HG03064 (cell line): ENCODE measurements around the gene KRTDAP.

Source experiments
- ATAC-seq: cut with Tn5 transposase; IDR thresholded peaks from one replicate; pipeline ENCODE4 v1.9.1; 2021; ENCODE audit warnings: low read depth; ENCODE audit not compliant: unreplicated experiment

KRTDAP gene, protein sequence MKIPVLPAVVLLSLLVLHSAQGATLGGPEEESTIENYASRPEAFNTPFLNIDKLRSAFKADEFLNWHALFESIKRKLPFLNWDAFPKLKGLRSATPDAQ

DNA sequence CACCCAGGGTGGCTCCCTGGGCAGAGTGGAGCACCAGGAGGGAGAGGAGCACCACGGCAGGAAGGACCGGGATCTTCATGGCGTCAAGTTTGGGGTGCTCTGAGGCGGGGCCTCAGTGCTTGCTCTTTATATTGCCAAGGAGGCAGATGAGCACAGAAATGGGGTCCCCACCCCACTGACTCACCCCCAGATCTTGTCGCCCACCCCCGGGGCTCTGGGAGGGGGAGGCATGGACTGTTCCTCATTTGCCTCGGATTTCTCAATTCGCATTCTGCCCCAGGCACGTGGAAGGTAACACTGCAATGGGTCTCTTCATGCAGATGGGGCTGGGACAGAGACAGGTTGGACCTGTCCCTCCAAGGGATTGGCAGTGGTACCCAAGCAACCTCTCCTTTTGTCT is at the start of gene KRTDAP:
KRTDAP (minus strand) TSS at position 101 of the 400 bp plus-strand sequence; CDS start at position 79, 22 bp downstream.
- no peak for ATAC-seq

DNA sequence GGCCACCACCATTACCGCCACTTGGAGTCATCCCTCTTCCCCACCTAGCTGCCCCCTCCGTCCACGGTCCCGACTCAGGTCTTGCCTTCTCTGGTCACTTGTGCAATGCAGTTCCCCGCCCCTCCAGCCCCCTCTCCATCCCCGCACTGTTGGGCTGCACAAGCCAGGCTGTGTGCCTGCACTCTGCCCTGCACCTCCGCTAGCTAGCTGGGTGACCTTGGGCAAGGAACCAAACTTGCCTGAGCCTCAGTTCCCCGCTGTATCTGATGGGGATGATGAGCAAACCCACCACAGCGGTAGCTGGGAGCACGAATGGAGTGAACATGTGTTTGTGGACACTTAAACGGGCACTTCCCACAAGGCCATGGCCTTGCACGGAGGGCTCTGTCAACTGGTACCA is 49.6 kb upstream of the KRTDAP start:
- no peak for ATAC-seq

DNA sequence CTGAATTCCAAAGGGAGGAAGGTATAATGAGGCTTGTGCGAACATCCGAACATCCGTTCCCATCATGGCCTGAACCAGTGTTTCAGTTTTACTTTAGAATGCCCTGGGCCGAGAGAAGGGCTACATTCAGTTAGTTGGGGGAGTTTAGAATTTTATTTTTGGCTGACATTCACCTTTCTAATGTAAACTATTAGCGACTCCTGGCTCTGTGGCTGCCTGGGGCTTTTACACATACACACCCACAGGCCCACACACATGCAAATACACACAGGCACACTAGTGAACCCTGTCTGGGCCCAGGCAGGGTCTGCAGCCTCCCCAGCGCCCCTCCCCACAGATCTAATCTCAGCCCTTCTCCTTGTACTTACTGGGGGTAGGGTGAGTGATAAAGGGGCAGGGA is 49.0 kb upstream of the KRTDAP start:
- ATAC-seq, result no peak

DNA sequence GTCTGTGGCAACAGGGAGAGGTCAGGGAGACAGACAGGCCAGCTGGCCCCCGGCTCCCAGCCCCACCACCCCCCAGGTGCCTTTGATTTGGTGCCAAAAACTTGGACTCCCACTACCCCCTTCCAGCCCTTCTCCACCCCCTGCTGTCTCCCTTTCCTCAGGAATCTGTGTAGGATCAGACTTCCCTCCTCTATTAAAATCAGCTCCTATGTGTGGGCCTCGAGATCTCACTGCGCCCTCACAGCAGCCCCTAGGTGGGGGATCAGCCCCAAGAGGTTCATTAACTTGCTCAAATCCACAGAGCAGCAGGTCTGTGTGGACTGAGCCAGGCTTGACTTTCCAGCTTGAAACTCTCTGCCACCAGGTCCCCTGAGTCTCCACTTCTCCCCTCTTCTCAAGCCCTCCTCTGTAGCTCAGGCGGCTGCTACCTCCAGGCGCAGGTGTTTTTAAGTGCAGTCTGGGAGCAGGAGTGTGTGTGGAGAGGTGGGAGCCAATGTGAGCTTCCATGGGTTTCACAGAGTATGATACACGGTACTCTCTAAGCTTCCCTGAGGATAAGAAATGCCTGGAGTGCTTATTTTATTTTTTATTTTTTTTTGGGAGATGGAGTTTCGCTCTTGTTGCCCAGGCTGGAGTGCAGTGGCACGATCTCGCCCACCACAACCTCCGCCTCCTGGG is 44.7 kb upstream of the KRTDAP start:
- ATAC-seq, result no peak

DNA sequence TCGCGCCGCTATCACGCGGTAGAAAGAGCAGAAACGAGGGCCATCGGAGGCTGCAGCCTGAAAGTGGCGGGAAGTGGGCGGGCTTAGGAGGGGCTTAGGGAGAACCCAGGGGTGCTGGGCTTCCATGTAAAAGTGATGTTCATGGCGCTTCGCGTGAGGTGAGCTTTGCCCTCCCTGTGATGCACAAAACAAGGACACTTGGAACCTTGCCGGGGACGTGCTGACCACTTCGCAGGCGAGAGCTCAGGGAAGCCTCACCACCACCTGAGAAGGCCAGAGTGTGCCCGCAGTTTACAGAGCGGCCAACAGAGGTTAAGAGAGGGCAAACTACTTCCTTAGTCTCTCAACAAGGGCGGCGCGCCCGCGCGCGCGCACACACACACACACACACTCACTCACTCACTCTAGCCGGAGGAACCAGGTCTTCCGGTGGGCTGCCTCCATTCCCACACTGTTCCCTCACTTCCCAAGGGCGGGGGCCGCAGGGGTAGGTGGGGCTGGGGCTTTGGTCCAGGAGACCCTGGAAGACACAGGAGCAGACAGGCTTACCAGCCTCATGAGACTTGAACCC is 43.6 kb upstream of the KRTDAP start:
- ATAC-seq, result no peak

DNA sequence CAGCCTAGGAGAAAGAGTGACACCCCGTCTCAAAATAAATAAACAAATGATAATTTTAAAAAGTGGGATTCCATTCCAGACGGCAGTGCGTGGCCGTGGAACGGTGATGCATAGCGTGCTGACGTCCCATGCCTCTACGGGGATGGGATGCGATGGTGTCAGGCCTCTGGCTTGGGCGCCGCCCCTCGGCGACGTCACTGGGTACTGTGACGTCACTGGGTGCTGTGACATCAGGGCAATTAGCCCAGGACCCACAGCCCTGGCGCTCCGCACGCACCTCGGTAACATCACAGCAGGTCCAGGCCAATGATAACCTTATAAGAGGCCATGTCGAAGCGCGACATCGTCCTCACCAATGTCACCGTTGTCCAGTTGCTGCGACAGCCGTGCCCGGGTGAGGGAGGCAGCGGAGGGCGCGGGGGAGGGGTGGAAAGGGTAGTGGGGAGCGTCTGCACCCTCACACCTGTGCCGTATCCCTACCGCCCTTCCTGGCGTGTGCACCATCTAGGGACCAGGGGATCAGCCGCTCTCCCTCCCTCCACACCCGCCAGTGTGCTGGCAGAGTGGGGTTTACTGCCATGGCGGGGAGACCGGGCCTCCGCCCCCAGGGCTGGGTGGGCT is 43.0 kb upstream of the KRTDAP start, which contains the start of gene GAPDHS:
GAPDHS (plus strand) TSS at position 256 of the 621 bp plus-strand sequence; CDS start at position 328, 72 bp downstream.
- ATAC-seq, result no peak

DNA sequence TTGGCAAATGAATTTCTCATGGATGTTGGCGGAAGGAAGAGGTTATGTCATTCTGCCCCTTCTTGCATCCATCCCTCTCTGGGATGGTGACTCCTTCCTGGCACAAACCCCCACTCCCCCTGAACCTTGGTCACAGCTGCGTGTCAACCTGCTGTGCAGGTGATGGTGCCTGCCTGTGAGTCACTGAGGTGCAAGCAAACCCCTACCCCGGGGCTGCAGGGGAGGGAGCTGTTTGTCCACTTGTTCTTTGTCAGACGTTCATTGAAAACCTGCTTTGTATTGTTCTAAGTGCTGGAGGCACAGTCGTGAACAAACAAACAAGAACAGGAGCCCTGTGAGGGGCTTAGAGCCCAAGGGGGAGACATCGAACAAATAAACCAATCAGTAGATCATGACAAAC is 41.0 kb upstream of the KRTDAP start:
- ATAC-seq, result no peak

DNA sequence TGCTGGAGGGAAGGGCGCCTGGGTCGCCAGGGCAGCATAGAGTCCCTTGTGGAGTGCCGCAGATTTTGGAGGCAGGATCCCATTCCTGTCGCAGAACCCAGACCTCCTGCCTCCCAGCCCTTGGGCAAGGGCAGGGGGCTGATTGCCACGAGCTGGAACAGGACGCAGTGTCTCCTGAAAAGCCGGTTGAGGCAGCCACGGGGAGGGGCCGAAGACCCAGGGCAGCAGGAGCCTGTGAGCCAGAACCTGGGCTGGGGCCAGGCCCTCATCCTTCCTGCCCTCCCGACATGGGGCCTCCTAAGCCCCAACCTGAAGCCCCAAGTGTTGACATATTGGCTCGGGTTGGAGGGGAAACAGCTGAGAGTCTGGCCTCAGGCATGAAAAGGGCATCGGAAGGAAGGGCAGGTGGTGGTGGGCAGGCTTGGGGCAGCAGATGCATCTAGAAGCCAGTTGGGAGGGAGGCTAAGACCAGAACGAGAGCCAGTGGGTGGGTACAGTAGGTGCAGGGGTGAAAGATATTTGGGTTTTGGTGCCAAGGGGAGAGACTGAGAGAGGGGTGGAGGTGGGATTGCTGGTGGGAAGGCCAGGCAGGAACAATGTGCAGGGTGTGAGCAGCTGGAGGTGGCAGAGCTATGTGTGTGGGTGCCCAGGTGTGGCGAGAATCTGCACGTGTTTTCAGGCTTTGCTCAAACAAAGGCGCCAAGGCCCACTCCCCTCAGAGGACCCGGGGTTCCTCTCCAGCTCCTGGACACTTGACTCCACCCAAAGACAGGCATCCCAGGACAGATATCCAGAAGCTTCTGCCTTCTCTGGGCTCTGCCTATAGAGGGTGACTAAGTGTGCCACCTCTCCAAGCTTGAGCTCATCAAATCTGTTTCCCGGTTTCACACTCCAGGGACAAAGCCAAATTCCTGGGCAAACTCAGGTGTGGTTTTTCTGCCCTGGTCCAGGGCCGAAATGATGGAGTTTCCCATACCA is 39.3 kb upstream of the KRTDAP start:
- ATAC-seq, result no peak

DNA sequence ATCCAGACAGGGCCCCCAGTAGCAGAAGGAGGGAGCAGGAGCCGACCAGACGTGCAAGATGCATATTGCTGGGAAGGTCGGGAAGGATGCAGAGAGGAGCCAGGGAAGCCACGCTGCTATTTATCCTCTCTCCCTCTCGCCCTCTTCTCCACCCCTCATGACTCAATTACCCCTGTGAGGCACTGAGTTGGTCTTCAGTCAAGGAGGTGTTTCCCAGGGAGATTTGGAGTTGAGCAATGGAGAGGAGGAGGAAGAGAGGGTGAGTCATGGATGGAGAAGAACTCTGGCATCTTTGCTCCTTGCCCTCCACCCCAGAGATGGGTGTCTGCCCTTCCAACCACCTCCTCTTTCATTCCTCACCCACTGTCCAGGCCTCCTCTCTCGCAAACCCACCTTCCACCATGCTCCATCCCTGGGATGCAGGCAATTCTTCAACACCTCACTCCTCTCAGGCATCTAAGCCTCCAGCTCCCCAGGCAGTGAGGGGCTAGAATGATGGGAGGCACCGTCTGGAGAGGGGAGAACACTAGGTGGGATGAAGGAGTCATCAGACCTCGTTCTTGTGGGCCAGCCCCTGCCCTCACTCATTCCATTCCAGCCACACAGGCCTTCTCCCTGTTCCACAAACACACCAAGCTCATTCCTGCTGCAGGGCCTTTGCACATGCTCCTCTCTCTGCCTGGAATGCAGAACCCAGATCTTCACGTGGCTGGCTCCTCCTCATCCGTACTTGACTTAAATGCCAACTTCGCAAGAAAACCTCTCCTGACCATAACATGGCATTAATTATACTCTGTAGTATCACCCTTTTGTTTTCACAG is 38.2 kb upstream of the KRTDAP start, which contains the start of gene SBSN:
SBSN (minus strand) TSS at position 94 of the 821 bp plus-strand sequence; CDS start at position 64, 30 bp downstream.
- ATAC-seq, result no peak

DNA sequence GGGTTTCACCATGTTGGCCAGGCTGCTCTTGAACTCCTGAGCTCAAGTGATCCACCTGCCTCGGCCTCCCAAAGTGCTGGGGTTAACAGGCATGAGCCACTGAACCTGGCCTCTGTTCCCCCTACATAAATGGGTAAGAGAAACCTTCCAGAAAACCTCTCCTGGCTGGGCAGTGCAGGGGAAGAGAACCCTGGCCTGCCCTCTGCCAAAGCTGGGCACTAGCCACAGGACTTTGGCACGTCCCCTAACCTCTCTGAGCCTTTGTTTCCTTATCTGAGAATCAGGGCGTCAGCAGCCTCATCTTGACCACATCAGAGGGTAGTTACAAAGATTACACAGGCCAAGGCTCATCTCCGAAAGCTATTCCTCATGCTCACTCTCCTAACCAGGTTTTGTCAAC is 35.6 kb upstream of the KRTDAP start:
- no peak for ATAC-seq

DNA sequence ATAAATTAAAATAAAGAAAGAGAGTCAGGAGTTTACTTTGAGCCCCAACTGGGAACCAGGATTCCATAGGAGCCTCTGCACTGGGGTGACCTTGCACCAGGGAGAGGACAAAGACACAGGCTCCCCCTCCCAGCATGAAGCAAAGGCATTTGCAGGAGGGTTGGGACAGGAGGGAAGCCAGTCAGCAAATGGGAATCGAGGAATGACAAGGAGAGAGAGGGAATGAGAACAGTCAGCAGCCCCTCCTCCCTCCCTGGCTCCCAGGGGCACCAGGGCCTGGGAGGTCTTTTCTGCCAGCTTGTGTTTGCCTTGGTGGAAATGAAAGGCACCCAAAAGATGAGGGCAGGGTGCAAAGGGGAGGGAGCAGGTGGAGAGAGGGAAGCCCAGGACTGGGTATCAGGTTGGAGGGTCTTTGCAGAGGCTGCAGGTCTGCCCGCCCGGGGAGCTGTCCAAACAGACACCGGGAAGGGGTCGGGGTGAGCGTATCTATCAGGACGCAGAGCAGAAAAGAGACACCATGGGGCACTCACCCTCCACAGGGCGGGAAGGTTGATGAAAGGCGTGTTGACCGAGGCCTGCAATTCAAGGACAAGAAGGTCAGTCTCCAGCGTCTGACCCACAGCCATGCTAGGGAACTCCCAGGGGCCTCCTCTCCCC is 34.0 kb upstream of the KRTDAP start:
- no peak for ATAC-seq

DNA sequence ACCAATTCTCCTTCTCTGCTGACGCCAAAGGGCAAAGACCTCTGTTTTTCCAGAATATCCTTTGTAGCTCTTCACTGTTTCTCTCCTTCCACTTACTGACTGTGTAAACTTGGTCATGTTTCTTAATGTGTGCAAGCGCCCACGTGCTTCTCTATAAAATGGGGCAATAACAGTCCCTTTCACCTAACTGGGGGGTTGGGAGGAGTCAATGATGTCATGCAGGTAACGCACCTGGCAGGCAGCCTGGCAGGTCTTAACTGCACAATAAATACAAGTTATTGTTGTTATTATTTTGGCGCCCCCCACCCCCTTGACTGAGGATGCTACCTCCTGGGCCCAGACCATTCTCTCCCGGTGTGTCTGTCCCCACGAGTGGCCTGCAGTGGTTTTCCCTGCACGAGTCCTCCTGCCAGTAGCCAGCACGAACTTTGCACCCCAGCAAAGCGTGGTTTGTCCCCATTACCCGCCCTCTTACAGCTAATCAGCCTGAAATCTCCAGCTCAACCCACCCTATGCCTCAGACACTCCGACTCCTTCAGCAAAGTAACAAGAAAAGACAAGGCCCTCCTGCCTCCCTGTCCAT is 32.6 kb upstream of the KRTDAP start:
- no peak for ATAC-seq

DNA sequence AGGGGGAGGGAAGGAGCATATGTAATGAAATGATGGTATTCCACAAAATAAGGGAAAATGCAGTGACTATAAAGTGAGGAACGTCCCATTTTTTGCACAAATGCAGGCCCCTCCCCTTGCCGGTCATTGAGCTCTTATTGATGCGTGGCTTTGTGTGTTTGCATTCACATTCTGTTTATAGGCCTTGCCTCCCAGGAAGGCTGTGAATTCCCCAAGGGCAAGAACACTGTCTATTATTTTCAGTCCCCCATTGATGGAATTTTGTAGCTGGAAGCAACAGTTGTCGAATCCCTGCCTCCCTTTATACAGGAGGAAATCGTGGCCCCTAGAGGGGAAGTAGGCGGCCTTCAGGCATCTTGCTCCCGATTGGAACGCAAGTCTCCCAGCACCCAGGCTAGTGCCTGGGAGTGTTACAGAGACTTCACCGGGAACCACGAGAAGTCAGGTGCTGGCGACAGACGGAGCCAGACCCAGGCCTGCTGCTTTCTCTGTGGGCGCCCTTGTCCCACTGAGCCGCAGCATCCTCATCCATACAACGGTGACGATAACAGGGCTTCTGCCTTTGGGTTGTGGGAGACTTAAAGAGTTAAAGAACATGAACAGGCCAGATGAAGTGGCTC is 31.0 kb upstream of the KRTDAP start:
- no peak for ATAC-seq

DNA sequence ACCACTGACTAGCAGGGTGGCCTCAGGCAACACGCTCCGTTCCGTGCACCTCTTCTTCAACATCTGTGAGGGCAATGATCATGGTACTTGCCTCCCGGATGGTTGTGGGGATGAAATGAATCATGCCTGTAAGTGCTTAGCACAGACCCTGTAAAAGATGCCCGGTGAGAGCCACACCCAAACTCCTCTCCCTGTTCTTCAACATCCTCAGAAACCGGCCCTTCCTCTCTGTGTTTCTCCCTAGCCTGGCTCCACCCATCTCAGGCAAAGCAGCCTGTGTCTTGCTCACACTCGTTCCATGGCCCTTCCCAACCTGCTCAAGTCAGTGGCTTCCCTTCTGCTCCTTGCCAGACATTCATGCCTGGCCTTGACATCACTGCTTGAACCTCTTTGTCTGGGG is 29.0 kb upstream of the KRTDAP start:
- ATAC-seq, result no peak

DNA sequence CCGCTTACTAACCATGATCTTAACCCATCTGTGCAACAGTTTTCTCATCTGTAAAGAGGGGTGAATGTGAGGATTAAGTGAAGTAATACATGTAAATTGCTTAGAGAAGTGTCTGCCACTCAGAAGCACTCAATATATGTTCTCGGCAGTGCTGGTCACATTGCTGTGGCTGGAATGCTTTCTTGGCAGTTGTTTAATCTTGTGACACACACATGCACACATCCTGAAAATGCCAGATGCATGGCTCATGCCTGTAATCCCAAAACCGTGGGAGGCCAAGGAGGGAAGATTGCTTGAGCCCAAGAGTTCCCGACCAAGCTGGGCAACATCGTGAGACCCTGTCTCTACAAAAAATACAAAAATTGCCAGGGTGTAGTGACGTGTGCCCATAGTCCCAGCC is 28.0 kb upstream of the KRTDAP start:
- ATAC-seq, result no peak

DNA sequence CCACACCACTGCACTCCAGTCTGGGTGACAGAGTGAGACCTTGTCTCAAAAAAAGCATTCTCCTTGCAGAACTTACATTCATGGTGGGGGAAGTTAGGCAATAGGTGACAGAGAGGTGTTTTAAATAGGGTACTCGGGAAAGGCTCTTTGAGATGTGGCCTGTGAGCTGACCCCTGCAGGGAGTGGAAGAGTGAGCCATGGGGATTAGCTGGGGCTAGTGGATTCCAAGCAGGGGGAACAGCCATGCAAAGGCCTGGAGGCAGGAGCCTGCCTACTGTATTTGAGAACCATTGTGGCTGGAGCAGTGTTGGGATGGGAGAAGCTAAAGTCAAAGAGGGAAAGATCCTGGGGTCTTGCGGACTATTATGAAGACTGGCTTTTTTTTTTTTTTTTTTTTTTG is 27.1 kb upstream of the KRTDAP start:
- ATAC-seq, result no peak

DNA sequence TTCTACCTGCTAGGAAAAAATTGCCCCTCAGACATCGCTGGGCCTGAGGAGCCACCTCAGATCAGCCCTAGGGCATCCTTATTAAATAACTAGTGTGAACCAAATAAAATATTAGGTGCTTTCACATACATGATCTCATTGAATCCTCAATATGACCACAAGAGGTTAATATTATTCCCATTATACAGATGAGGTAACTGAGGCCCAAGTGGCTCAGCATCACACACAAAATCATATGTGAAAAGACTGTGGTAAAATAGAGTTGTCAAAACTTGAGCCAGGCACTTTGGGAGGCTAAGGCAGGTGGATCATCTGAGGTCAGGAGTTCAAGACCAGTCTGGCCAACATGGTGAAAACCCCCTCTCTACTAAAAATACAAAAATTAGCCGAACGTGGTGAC is 26.0 kb upstream of the KRTDAP start:
- no peak for ATAC-seq

DNA sequence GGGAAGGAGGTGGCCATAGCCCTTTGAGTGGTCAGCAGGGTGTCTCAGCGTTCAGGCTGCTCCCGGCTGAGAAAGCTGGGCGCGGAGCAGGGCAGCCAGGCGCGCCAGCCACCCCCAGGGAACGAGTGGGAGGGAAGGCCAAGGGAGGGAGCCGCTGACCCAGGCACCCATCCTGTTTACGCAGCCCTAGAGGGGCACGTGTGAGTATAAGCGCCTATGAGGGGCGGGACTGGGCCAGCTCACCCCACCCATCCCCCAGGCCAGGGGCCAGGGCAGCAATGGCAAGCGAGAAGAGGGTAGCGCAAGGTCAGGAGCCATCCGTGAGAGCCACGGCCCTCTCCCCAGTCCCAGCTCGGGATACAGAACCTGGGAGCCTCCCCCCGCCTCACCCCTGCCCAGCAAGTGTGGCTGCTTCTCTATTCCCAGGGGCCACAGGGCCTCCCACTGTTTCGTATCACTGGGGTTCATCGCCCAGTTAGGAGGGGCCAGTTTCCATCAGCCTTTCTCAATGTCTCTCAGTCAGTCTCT is 24.1 kb upstream of the KRTDAP start:
- ATAC-seq, result no peak
